ENCODE data around the gene TAF5. TPM values are rescaled to one million over a fixed set of nuclear protein-coding genes. Genes with fewer than 3 reads are reported as not detected.
A peak's percentile ranks its signal among the peaks of the same experiment; 100 is the strongest.

TAF5 gene
- total RNA-seq, 4 donors from 2014 or later: 3.9 to 9.4 (median 7.0) TPM

GRCh38 chr10:103433858-103434257, 66.1 kb downstream of the TAF5 start:
- WGBS, 2 donors: 52 to 73% methylated on average over 2 of the region's 2 CpGs
- Histone ChIP-seq H3K27me3 (no peaks in the 10 kb centered on the region), H3K36me3 (peaks cover 0 to 97% (median 7%) of the 10 kb centered on the region in 3 donors), H3K9me3 (no peaks in the 10 kb centered on the region), H3K27ac (peak overlapping the region in 1 of 4 donors; percentile 47), H3K4me1 (peaks cover 0 to 12% (median 2%) of the 10 kb centered on the region in 4 donors), H3K4me3 (no peak overlapping the region)
- DNase-seq (ENCODE audit: low spot score in 2 of 2): peak in 1 of 2 donors; percentile 72
- TF ChIP-seq CTCF (IDR thresholded peaks at IDR 0.05) (no peak), EP300 (IDR thresholded peaks at IDR 0.05) (peak in 1 of 2 donors; percentile 49)

Other genes starting within 250 kb of the TAF5 start
- 10 to 100 TPM; 52.2 to 82.8 (median 72.4) TPM for gene NT5C2, start 174.7 kb upstream of the TAF5 start, total RNA-seq
- not detected for gene RPEL1, start 122.1 kb upstream of the TAF5 start, total RNA-seq
- gene INA, start 90.8 kb upstream of the TAF5 start, total RNA-seq: not detected
- gene PCGF6, start 16.8 kb upstream of the TAF5 start, total RNA-seq: 10 to 100 TPM; 22.1 to 35.4 (median 25.4) TPM
- gene ATP5MK, start 28.5 kb downstream of the TAF5 start, total RNA-seq: 100 to 1,000 TPM; 139 to 343 (median 202) TPM
- 10 to 100 TPM; 15.3 to 23.7 (median 17.5) TPM for gene PDCD11, start 28.6 kb downstream of the TAF5 start, total RNA-seq
- gene CALHM2, start 84.4 kb downstream of the TAF5 start, total RNA-seq: 100 to 1,000 TPM in 1 of 4 donors, 10 to 100 TPM in 3; 61.4 to 119 (median 65.6) TPM
- gene CALHM1, start 90.9 kb downstream of the TAF5 start, total RNA-seq: not detected
- gene CALHM3, start 111.3 kb downstream of the TAF5 start, total RNA-seq: not detected
- under 1 TPM in 2 of 4 donors, not detected in 2; 0.39 to 0.60 TPM for gene NEURL1, start 125.7 kb downstream of the TAF5 start, total RNA-seq

All from tibial nerve (tissue), 4 donors.